Transverse colon (tissue), 4 donors: ENCODE data around the gene BANF2. TPM values are rescaled to one million over a fixed set of nuclear protein-coding genes. Genes with fewer than 3 reads are reported as not detected.

Source experiments
- DNase-seq: peaks from one replicate; pipeline ENCODE4 v3.0.0-alpha.2; 2019
- H3K27ac ChIP-seq, 4 donors: fragments of 200-600 bp; sonication (generic); 2 replicates each; pipeline ENCODE4 v1.5.1; 2016 to 2018; ENCODE audit warnings: inconsistent platforms in 4 of 4
- H3K27me3 ChIP-seq: fragments of 200-600 bp; sonication (generic); 2 replicates; pipeline ENCODE4 v1.5.1; 2017; ENCODE audit warnings: inconsistent platforms
- H3K36me3 ChIP-seq, 4 donors: fragments of 200-600 bp; sonication (generic); 2 replicates each; pipeline ENCODE4 v1.5.1; 2017 to 2019; ENCODE audit warnings: inconsistent platforms in 4 of 4
- H3K4me1 ChIP-seq, 4 donors: fragments of 200-600 bp; sonication (generic); 2 replicates each; pipeline ENCODE4 v1.5.1; 2017 to 2020; ENCODE audit warnings: inconsistent platforms in 4 of 4
- H3K4me3 ChIP-seq, 4 donors: fragments of 200-600 bp; sonication (generic); 1 replicate in 1 of 4; 2 replicates in 3 of 4; pipeline versions ENCODE4 v1.5.1 to v1.6.1; 2017 to 2019; ENCODE audit warnings: inconsistent platforms in 4 of 4
- H3K9me3 ChIP-seq, 2 donors: fragments of 200-600 bp; sonication (generic); 2 replicates each; pipeline ENCODE4 v1.5.1; 2017 to 2019; ENCODE audit warnings: inconsistent platforms in 2 of 2
- CTCF ChIP-seq, 5 experiments: fragments of 200-600 bp in 3 of 5; fragments of 450-650 bp in 2 of 5; sonication (generic) in 3 of 5; IDR thresholded peaks; 1 replicate in 2 of 5; 2 replicates in 3 of 5; pipeline ENCODE4 v1.5.1; 2016 to 2017; ENCODE audit warnings: antibody characterized with exemption in 5 of 5, inconsistent platforms in 3 of 5, mild to moderate bottlenecking in 2 of 5, moderate library complexity in 1 of 5
- EP300 ChIP-seq: sonication (generic); formaldehyde crosslinking; IDR thresholded peaks from one replicate; pipeline ENCODE4 v1.6.1; 2017; ENCODE audit warnings: antibody characterized with exemption, low read depth
- POLR2A ChIP-seq: fragments of 450-650 bp; IDR thresholded peaks from one replicate; pipeline ENCODE4 v1.6.1; 2016; ENCODE audit warnings: antibody characterized with exemption, mild to moderate bottlenecking, moderate library complexity
- POLR2AphosphoS5 ChIP-seq, 3 donors: sonication (generic); formaldehyde crosslinking; IDR thresholded peaks; one replicate each; pipeline ENCODE4 v1.6.1; 2016; ENCODE audit warnings: antibody characterized with exemption in 3 of 3
- WGBS, 2 donors: methylation state at CpG; one replicate each; pipeline ENCODE4 v1.1.5; 2018; ENCODE audit warnings: low coverage in 1 of 2; 5-methylcytosine and 5-hydroxymethylcytosine counted together
- in situ Hi-C, 4 donors: fragments of 200-750 bp; cut with MboI; loops; one replicate each; pipeline versions ENCODE4 v1.15.0 to v1.15.1; 2017; ENCODE audit warnings: low sequenced_read_pairs in 3 of 4, low pct_ligation_motif_present in 1 of 4, low pct_unique_long_range_greater_than_20kb in 1 of 4
- intact Hi-C: fragments of 100-400 bp; cut with DNase I; formaldehyde crosslinking; loops from one replicate; pipeline ENCODE4 v1.15.1; 2023; ENCODE audit warnings: low total_unique reads
- total RNA-seq, 4 donors: library from RNA; depleted of rRNA; stranded (reverse); fragments of >200 nt; gene quantifications; one replicate each; pipeline ENCODE4 v1.1.0, GENCODE V29; 2016

Gene BANF2
- total RNA-seq, 4 donors from 2014 or later = not detected

- 91 to 100% methylated on average over 1 of the region's 1 CpG for WGBS, 2 donors
- in situ Hi-C loops = loop anchor here in 1 of 4 donors (25.0 kb wide), 1 partner anchor 191 kb away; no protein-coding TSS in a partner anchor
- Histone ChIP-seq H3K4me1 (no peaks in the 10 kb centered on the region), H3K9me3 (no peaks in the 10 kb centered on the region), H3K36me3 (no peaks in the 10 kb centered on the region), H3K27me3 (no peaks in the 10 kb centered on the region), H3K27ac (no peak overlapping the region), H3K4me3 (no peak overlapping the region)
- TF ChIP-seq EP300 (no peak), CTCF (IDR thresholded peaks at IDR 0.05) (no peak), POLR2AphosphoS5 (IDR thresholded peaks at IDR 0.05) (no peak), POLR2A (no peak)
- DNase-seq = no peak
- intact Hi-C loops = no loop called here
These were observed 3.5 kb upstream of the BANF2 start for GRCh38 chr20:17696287-17696686.

- WGBS, 2 donors = 83 to 100% methylated on average over 1 of the region's 1 CpG
- no peak for DNase-seq
- Histone ChIP-seq H3K9me3 (no peaks in the 10 kb centered on the region), H3K27ac (no peak overlapping the region), H3K27me3 (no peaks in the 10 kb centered on the region), H3K4me3 (no peak overlapping the region), H3K4me1 (no peaks in the 10 kb centered on the region), H3K36me3 (no peaks in the 10 kb centered on the region)
- intact Hi-C loops = no loop called here
- in situ Hi-C loops = loop anchor here in 1 of 4 donors (25.0 kb wide), 1 partner anchor 190 kb away; no protein-coding TSS in a partner anchor
- TF ChIP-seq POLR2AphosphoS5 (IDR thresholded peaks at IDR 0.05) (no peak), CTCF (IDR thresholded peaks at IDR 0.05) (no peak), EP300 (no peak), POLR2A (no peak)
These were observed 2.6 kb upstream of the BANF2 start for GRCh38 chr20:17697171-17697570.

GRCh38 chr20:17698384-17698783 is 1.4 kb upstream of the BANF2 start:
- Histone ChIP-seq H3K27me3 (no peaks in the 10 kb centered on the region), H3K4me3 (no peak overlapping the region), H3K36me3 (no peaks in the 10 kb centered on the region), H3K4me1 (no peaks in the 10 kb centered on the region), H3K9me3 (no peaks in the 10 kb centered on the region), H3K27ac (no peak overlapping the region)
- TF ChIP-seq POLR2A (no peak), EP300 (no peak), POLR2AphosphoS5 (IDR thresholded peaks at IDR 0.05) (no peak), CTCF (IDR thresholded peaks at IDR 0.05) (no peak)
- WGBS, 2 donors = 58% methylated on average over 5 of the region's 5 CpGs; no CpG with 5 or more reads in 1 of the 2 donors
- no peak for DNase-seq
- intact Hi-C loops = no loop called here
- in situ Hi-C loops = loop anchor here in 1 of 4 donors (25.0 kb wide), 1 partner anchor 189 kb away; no protein-coding TSS in a partner anchor

- no peak for DNase-seq
- Histone ChIP-seq H3K9me3 (no peaks in the 10 kb centered on the region), H3K27me3 (no peaks in the 10 kb centered on the region), H3K36me3 (no peaks in the 10 kb centered on the region), H3K4me1 (no peaks in the 10 kb centered on the region), H3K4me3 (no peak overlapping the region), H3K27ac (no peak overlapping the region)
- intact Hi-C loops = no loop called here
- in situ Hi-C loops = no loop called here
- TF ChIP-seq EP300 = no peak
- no peak for TF ChIP-seq POLR2A
- no peak for TF ChIP-seq POLR2AphosphoS5 (IDR thresholded peaks at IDR 0.05)
- no peak for TF ChIP-seq CTCF (IDR thresholded peaks at IDR 0.05)
- 73 to 88% methylated on average over 4 to 7 of the region's 7 CpGs for WGBS, 2 donors
These were observed 871 bp downstream of the BANF2 start for GRCh38 chr20:17700637-17701036.
